AG09309 (cell line): Measurements from ENCODE around the gene RMND1.
A peak's percentile ranks its signal among the peaks of the same experiment; 100 is the strongest.

Source experiments
- DNase-seq: peaks from one replicate; pipeline ENCODE4 v3.0.0-alpha.2; 2010; ENCODE audit warnings: low read depth
- H3K4me3 ChIP-seq: 2 replicates; pipeline ENCODE4 v1.5.1; 2011; ENCODE audit warnings: mild to moderate bottlenecking, low read depth, low read length, moderate library complexity; ENCODE audit not compliant: control insufficient read depth
- CTCF ChIP-seq: IDR thresholded peaks from 2 replicates; pipeline ENCODE4 v1.5.1; 2011; ENCODE audit warnings: mild to moderate bottlenecking, low read depth, low read length, inconsistent platforms; ENCODE audit not compliant: insufficient read depth, control insufficient read depth; ENCODE audit errors: missing control alignments

Gene RMND1

GRCh38 chr6:151443454-151443853, 8.5 kb downstream of the RMND1 start:
- no peak for TF ChIP-seq CTCF
- DNase-seq: no peak
- H3K4me3 ChIP-seq: no peak overlapping the region

- no peak for DNase-seq
- TF ChIP-seq CTCF: no peak
- no peak overlapping the region for H3K4me3 ChIP-seq
These were observed 9.6 kb downstream of the RMND1 start for GRCh38 chr6:151442371-151442770.

GRCh38 chr6:151441390-151442166, 10.3 kb downstream of the RMND1 start:
- no peak for DNase-seq
- TF ChIP-seq CTCF: no peak
- H3K4me3 ChIP-seq: no peak overlapping the region

GRCh38 chr6:151440930-151441329, 11.0 kb downstream of the RMND1 start:
- H3K4me3 ChIP-seq: no peak overlapping the region
- TF ChIP-seq CTCF: peak; percentile 52
- no peak for DNase-seq

- TF ChIP-seq CTCF: no peak
- H3K4me3 ChIP-seq: no peak overlapping the region
- no peak for DNase-seq
These were observed 11.4 kb downstream of the RMND1 start for GRCh38 chr6:151440498-151440897.

GRCh38 chr6:151437401-151437800, 14.5 kb downstream of the RMND1 start:
- H3K4me3 ChIP-seq: no peak overlapping the region
- no peak for TF ChIP-seq CTCF
- DNase-seq: no peak
